ENCODE measurements around the gene C4B.
"Not testable (repeated sequence)": the region's sequence is repeated elsewhere in the genome, so short reads cannot be mapped to it uniquely, and the experiment has no call there.

The C4B gene

GRCh38 chr6:32014547-32014946, at the start of gene C4B:
Gene C4B (plus strand): TSS chr6:32014795. CDS start chr6:32014846, 51 bp downstream.
- DNase-seq (ENCODE audit: low read depth in 3 of 3): not testable (repeated sequence)

- no peak for DNase-seq (ENCODE audit: low read depth in 3 of 3)
Measured at GRCh38 chr6:31965700-31966099, 48.9 kb upstream of the C4B start.

- DNase-seq (ENCODE audit: low read depth in 3 of 3): no peak
Measured at GRCh38 chr6:31966506-31966905, 48.1 kb upstream of the C4B start.

- DNase-seq (ENCODE audit: low read depth in 3 of 3): no peak
Measured at GRCh38 chr6:31966997-31967925, 47.3 kb upstream of the C4B start.

- no peak for DNase-seq (ENCODE audit: low read depth in 3 of 3)
Measured at GRCh38 chr6:31967926-31968320, 46.7 kb upstream of the C4B start.

- no peak for DNase-seq (ENCODE audit: low read depth in 3 of 3)
Measured at GRCh38 chr6:31968326-31968725, 46.3 kb upstream of the C4B start.

GRCh38 chr6:31968791-31969711, 45.5 kb upstream of the C4B start:
- DNase-seq (ENCODE audit: low read depth in 3 of 3): no peak

GRCh38 chr6:31969712-31970603, 44.6 kb upstream of the C4B start:
- DNase-seq (ENCODE audit: low read depth in 3 of 3): no peak

- DNase-seq (ENCODE audit: low read depth in 3 of 3): no peak
Measured at GRCh38 chr6:31970604-31971271, 43.9 kb upstream of the C4B start.

GRCh38 chr6:31971279-31971992, 43.2 kb upstream of the C4B start:
- no peak for DNase-seq (ENCODE audit: low read depth in 3 of 3)

- DNase-seq (ENCODE audit: low read depth in 3 of 3): peak; percentile 96 to 98 (median 96)
Measured at GRCh38 chr6:31971993-31972708, 42.4 kb upstream of the C4B start, which contains the start of gene DXO. Gene DXO (minus strand): TSS chr6:31972138. CDS start chr6:31971675, 463 bp downstream.

- no peak for DNase-seq (ENCODE audit: low read depth in 3 of 3)
Measured at GRCh38 chr6:31972709-31973350, 41.8 kb upstream of the C4B start.

- not testable (repeated sequence) for DNase-seq (ENCODE audit: low read depth in 3 of 3)
Measured at GRCh38 chr6:31976065-31976464, 38.5 kb upstream of the C4B start.

GRCh38 chr6:31977816-31978431, 36.7 kb upstream of the C4B start:
- no peak for DNase-seq (ENCODE audit: low read depth in 3 of 3)

GRCh38 chr6:31978831-31979230, 35.8 kb upstream of the C4B start:
- no peak for DNase-seq (ENCODE audit: low read depth in 3 of 3)

GRCh38 chr6:31979238-31979898, 35.2 kb upstream of the C4B start:
- DNase-seq (ENCODE audit: low read depth in 3 of 3): no peak

- not testable (repeated sequence) for DNase-seq (ENCODE audit: low read depth in 3 of 3)
Measured at GRCh38 chr6:31980195-31980876, 34.3 kb upstream of the C4B start.

All from stimulated activated CD4-positive, alpha-beta T cell treated with anti-CD3 and anti-CD28 coated beads, TNF-alpha, amount 100 ng/mL, for 24 hours (primary cell).